Muscle layer of duodenum (tissue), 2 donors: ENCODE results near the gene EPHA4.

Source experiments
- H3K27ac ChIP-seq: one replicate; pipeline ENCODE4 v1.7.0; 2013; ENCODE audit warnings: mild to moderate bottlenecking, low read length
- H3K27me3 ChIP-seq: one replicate; pipeline ENCODE4 v1.7.0; 2013; ENCODE audit warnings: low read depth, mild to moderate bottlenecking, control low read depth, low read length
- H3K36me3 ChIP-seq, 2 donors: one replicate each; pipeline ENCODE4 v1.7.0; 2013; ENCODE audit warnings: low read length in 2 of 2, control low read depth in 1 of 2, mild to moderate bottlenecking in 1 of 2; ENCODE audit not compliant: insufficient read depth in 2 of 2, control insufficient read depth in 1 of 2
- H3K4me1 ChIP-seq, 2 donors: one replicate each; pipeline ENCODE4 v1.7.0; 2013; ENCODE audit warnings: low read length in 2 of 2, mild to moderate bottlenecking in 2 of 2, control low read depth in 1 of 2, moderate library complexity in 1 of 2; ENCODE audit not compliant: insufficient read depth in 2 of 2, control insufficient read depth in 1 of 2
- H3K4me3 ChIP-seq, 2 donors: one replicate each; pipeline ENCODE4 v1.7.0; 2013; ENCODE audit warnings: low read length in 2 of 2, low read depth in 1 of 2, mild to moderate bottlenecking in 1 of 2
- H3K9me3 ChIP-seq, 2 donors: one replicate each; pipeline ENCODE4 v1.7.0; 2013; ENCODE audit warnings: low read length in 2 of 2, control low read depth in 1 of 2, mild to moderate bottlenecking in 1 of 2; ENCODE audit not compliant: control insufficient read depth in 1 of 2
- donor health status: healthy.

Gene EPHA4

GRCh38 chr2:221571025-221571550 lies 1.0 kb downstream of the EPHA4 start:
- Histone ChIP-seq H3K4me3 (peak overlapping the region; percentile 78 to 96), H3K4me1 (peaks cover 0 to 38% of the 10 kb centered on the region in 2 donors), H3K27me3 (peaks cover 28% of the 10 kb centered on the region), H3K36me3 (no peaks in the 10 kb centered on the region), H3K9me3 (no peaks in the 10 kb centered on the region), H3K27ac (no peak overlapping the region)

- Histone ChIP-seq H3K4me3 (peak overlapping the region; percentile 78 to 96), H3K27ac (no peak overlapping the region), H3K27me3 (peaks cover 28% of the 10 kb centered on the region), H3K36me3 (no peaks in the 10 kb centered on the region), H3K9me3 (no peaks in the 10 kb centered on the region), H3K4me1 (peaks cover 0 to 38% of the 10 kb centered on the region in 2 donors)
Observed at GRCh38 chr2:221570321-221570935, 1.7 kb downstream of the EPHA4 start.

GRCh38 chr2:221569871-221570270 lies 2.2 kb downstream of the EPHA4 start:
- no peaks in the 10 kb centered on the region for H3K9me3 ChIP-seq
- no peak overlapping the region for H3K27ac ChIP-seq
- no peaks in the 10 kb centered on the region for H3K36me3 ChIP-seq
- peaks cover 0 to 36% of the 10 kb centered on the region in 2 donors for H3K4me1 ChIP-seq
- peaks cover 28% of the 10 kb centered on the region for H3K27me3 ChIP-seq
- peak overlapping the region in 1 of 2 donors; percentile 96 for H3K4me3 ChIP-seq

GRCh38 chr2:221569425-221569845 lies 2.7 kb downstream of the EPHA4 start:
- Histone ChIP-seq H3K9me3 (no peaks in the 10 kb centered on the region), H3K4me1 (peaks cover 0 to 32% of the 10 kb centered on the region in 2 donors), H3K36me3 (no peaks in the 10 kb centered on the region), H3K27me3 (peaks cover 28% of the 10 kb centered on the region), H3K4me3 (peak overlapping the region in 1 of 2 donors; percentile 96), H3K27ac (no peak overlapping the region)

- H3K4me3 ChIP-seq: no peak overlapping the region
- H3K9me3 ChIP-seq: no peaks in the 10 kb centered on the region
- H3K4me1 ChIP-seq: peaks cover 0 to 26% of the 10 kb centered on the region in 2 donors
- H3K27ac ChIP-seq: no peak overlapping the region
- peaks cover 22% of the 10 kb centered on the region for H3K27me3 ChIP-seq
- H3K36me3 ChIP-seq: no peaks in the 10 kb centered on the region
Observed at GRCh38 chr2:221568299-221568698, 3.8 kb downstream of the EPHA4 start.

- Histone ChIP-seq H3K4me1 (peaks cover 0 to 26% of the 10 kb centered on the region in 2 donors), H3K4me3 (no peak overlapping the region), H3K27me3 (peaks cover 22% of the 10 kb centered on the region), H3K27ac (no peak overlapping the region), H3K9me3 (no peaks in the 10 kb centered on the region), H3K36me3 (no peaks in the 10 kb centered on the region)
Observed at GRCh38 chr2:221567809-221568208, 4.3 kb downstream of the EPHA4 start.

- Histone ChIP-seq H3K27ac (no peak overlapping the region), H3K9me3 (no peaks in the 10 kb centered on the region), H3K27me3 (peaks cover 22% of the 10 kb centered on the region), H3K4me3 (no peak overlapping the region), H3K4me1 (peaks cover 0 to 26% of the 10 kb centered on the region in 2 donors), H3K36me3 (no peaks in the 10 kb centered on the region)
Observed at GRCh38 chr2:221567231-221567760, 4.8 kb downstream of the EPHA4 start.

- H3K4me1 ChIP-seq: no peaks in the 10 kb centered on the region
- no peak overlapping the region for H3K4me3 ChIP-seq
- no peaks in the 10 kb centered on the region for H3K36me3 ChIP-seq
- H3K27me3 ChIP-seq: no peaks in the 10 kb centered on the region
- no peaks in the 10 kb centered on the region for H3K9me3 ChIP-seq
- H3K27ac ChIP-seq: no peak overlapping the region
Observed at GRCh38 chr2:221563270-221563985, 8.7 kb downstream of the EPHA4 start.

- no peaks in the 10 kb centered on the region for H3K4me1 ChIP-seq
- no peaks in the 10 kb centered on the region for H3K9me3 ChIP-seq
- no peaks in the 10 kb centered on the region for H3K36me3 ChIP-seq
- no peaks in the 10 kb centered on the region for H3K27me3 ChIP-seq
- H3K4me3 ChIP-seq: no peak overlapping the region
- no peak overlapping the region for H3K27ac ChIP-seq
Observed at GRCh38 chr2:221562226-221562625, 9.9 kb downstream of the EPHA4 start.

GRCh38 chr2:221561770-221562169 lies 10.3 kb downstream of the EPHA4 start:
- no peaks in the 10 kb centered on the region for H3K27me3 ChIP-seq
- no peak overlapping the region for H3K4me3 ChIP-seq
- H3K4me1 ChIP-seq: no peaks in the 10 kb centered on the region
- H3K36me3 ChIP-seq: no peaks in the 10 kb centered on the region
- no peaks in the 10 kb centered on the region for H3K9me3 ChIP-seq
- H3K27ac ChIP-seq: no peak overlapping the region

GRCh38 chr2:221559991-221560390 lies 12.1 kb downstream of the EPHA4 start:
- Histone ChIP-seq H3K27me3 (no peaks in the 10 kb centered on the region), H3K9me3 (no peaks in the 10 kb centered on the region), H3K4me1 (peaks cover 0 to 8% of the 10 kb centered on the region in 2 donors), H3K27ac (no peak overlapping the region), H3K36me3 (no peaks in the 10 kb centered on the region), H3K4me3 (no peak overlapping the region)
